Measurements from ENCODE around the gene BCL11B.

Gene BCL11B

DNA sequence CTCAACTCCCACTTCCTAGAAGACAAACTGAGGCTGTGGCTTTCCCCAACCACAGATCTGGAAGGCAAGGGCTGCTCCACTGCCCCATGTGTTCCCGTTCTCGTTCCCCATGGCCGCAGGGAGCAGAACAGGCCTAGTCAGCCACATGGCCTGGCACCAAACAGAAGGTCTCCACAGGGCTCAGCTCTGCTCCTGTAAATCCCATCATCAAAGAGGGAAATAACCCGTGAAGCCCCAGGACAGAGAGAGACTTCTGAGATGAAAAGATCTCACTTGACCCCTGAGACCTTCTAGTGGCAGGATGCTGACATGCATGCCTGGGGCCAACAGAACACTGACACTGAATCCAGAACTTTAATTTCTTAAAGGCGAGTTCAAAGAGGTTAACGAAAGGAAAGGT is 68.9 kb downstream of the BCL11B start:
- Histone ChIP-seq H3K36me3 (ENCODE audit: control insufficient read depth in 2 of 2, insufficient read depth in 2 of 2, low read length in 2 of 2) (no peaks in the 10 kb centered on the region), H3K4me3 (ENCODE audit: low read length in 2 of 2) (no peak overlapping the region), H3K9ac (ENCODE audit: low read depth in 1 of 2, low read length in 2 of 2) (no peak overlapping the region), H3K4me1 (ENCODE audit: control insufficient read depth in 2 of 2, insufficient read depth in 2 of 2, low read length in 2 of 2) (peaks cover 0 to 3% of the 10 kb centered on the region in 2 donors), H3K27ac (ENCODE audit: low read depth in 2 of 2, low read length in 2 of 2) (no peak overlapping the region), H3K27me3 (ENCODE audit: control insufficient read depth in 2 of 2, insufficient read depth in 2 of 2, low read length in 2 of 2) (no peaks in the 10 kb centered on the region), H3K9me3 (ENCODE audit: control insufficient read depth in 2 of 2, low read length in 2 of 2) (no peaks in the 10 kb centered on the region)

DNA sequence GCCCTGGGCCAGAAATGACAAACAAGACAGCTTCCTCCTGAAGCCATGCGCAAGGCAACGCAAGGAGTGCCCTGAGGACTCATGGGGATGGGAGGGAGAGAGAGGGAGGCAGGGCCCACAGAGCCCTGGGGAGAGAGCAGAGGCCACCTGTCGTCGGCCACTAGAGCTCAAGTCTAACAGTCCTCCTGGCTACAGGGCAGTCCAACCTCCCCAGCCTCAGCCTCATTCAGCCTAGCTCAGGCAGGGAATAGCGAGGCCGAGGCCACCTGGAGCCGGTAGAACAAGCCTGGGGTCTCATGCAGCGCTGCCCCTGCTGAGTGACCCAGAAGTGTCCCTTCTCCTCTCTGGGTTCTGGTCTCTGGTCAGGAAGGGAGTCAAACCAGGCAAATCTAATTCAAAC is 69.5 kb downstream of the BCL11B start:
- H3K9me3 ChIP-seq (ENCODE audit: control insufficient read depth in 2 of 2, low read length in 2 of 2) = no peaks in the 10 kb centered on the region
- H3K27me3 ChIP-seq (ENCODE audit: control insufficient read depth in 2 of 2, insufficient read depth in 2 of 2, low read length in 2 of 2) = no peaks in the 10 kb centered on the region
- H3K36me3 ChIP-seq (ENCODE audit: control insufficient read depth in 2 of 2, insufficient read depth in 2 of 2, low read length in 2 of 2) = no peaks in the 10 kb centered on the region
- H3K27ac ChIP-seq (ENCODE audit: low read depth in 2 of 2, low read length in 2 of 2) = no peak overlapping the region
- H3K4me3 ChIP-seq (ENCODE audit: low read length in 2 of 2) = no peak overlapping the region
- peaks cover 0 to 3% of the 10 kb centered on the region in 2 donors for H3K4me1 ChIP-seq (ENCODE audit: control insufficient read depth in 2 of 2, insufficient read depth in 2 of 2, low read length in 2 of 2)
- no peak overlapping the region for H3K9ac ChIP-seq (ENCODE audit: low read depth in 1 of 2, low read length in 2 of 2)

- H3K27ac ChIP-seq (ENCODE audit: low read depth in 2 of 2, low read length in 2 of 2) = no peak overlapping the region
- peaks cover 0 to 3% of the 10 kb centered on the region in 2 donors for H3K4me1 ChIP-seq (ENCODE audit: control insufficient read depth in 2 of 2, insufficient read depth in 2 of 2, low read length in 2 of 2)
- no peaks in the 10 kb centered on the region for H3K9me3 ChIP-seq (ENCODE audit: control insufficient read depth in 2 of 2, low read length in 2 of 2)
- H3K27me3 ChIP-seq (ENCODE audit: control insufficient read depth in 2 of 2, insufficient read depth in 2 of 2, low read length in 2 of 2) = no peaks in the 10 kb centered on the region
- H3K9ac ChIP-seq (ENCODE audit: low read depth in 1 of 2, low read length in 2 of 2) = no peak overlapping the region
- H3K36me3 ChIP-seq (ENCODE audit: control insufficient read depth in 2 of 2, insufficient read depth in 2 of 2, low read length in 2 of 2) = no peaks in the 10 kb centered on the region
- no peak overlapping the region for H3K4me3 ChIP-seq (ENCODE audit: low read length in 2 of 2)
These were observed 70.5 kb downstream of the BCL11B start for GRCh38 chr14:99201351-99202073.

DNA sequence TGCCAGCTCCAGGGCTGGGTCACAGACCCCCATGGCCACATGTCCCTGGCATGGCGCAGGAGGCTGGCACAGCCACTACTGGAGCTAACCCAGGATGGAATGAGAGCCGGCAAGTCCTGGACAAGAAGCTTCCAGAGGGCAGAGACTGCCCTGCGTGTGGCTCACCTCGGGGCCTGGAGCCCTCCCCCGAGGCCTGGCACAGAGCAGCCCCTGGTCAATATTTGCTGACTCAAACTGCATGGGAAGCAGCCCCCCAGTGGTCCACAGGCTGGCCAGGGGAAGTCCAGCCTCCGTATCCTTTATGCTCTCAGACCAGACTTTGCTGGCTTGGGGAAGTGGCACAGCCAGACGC is 71.4 kb downstream of the BCL11B start:
- Histone ChIP-seq H3K9me3 (ENCODE audit: control insufficient read depth in 2 of 2, low read length in 2 of 2) (no peaks in the 10 kb centered on the region), H3K36me3 (ENCODE audit: control insufficient read depth in 2 of 2, insufficient read depth in 2 of 2, low read length in 2 of 2) (no peaks in the 10 kb centered on the region), H3K4me3 (ENCODE audit: low read length in 2 of 2) (no peak overlapping the region), H3K9ac (ENCODE audit: low read depth in 1 of 2, low read length in 2 of 2) (no peak overlapping the region), H3K27ac (ENCODE audit: low read depth in 2 of 2, low read length in 2 of 2) (no peak overlapping the region), H3K27me3 (ENCODE audit: control insufficient read depth in 2 of 2, insufficient read depth in 2 of 2, low read length in 2 of 2) (no peaks in the 10 kb centered on the region), H3K4me1 (ENCODE audit: control insufficient read depth in 2 of 2, insufficient read depth in 2 of 2, low read length in 2 of 2) (peaks cover 0 to 4% of the 10 kb centered on the region in 2 donors)

GRCh38 chr14:99199846-99200653 is 71.9 kb downstream of the BCL11B start:
- Histone ChIP-seq H3K27me3 (ENCODE audit: control insufficient read depth in 2 of 2, insufficient read depth in 2 of 2, low read length in 2 of 2) (no peaks in the 10 kb centered on the region), H3K36me3 (ENCODE audit: control insufficient read depth in 2 of 2, insufficient read depth in 2 of 2, low read length in 2 of 2) (no peaks in the 10 kb centered on the region), H3K4me1 (ENCODE audit: control insufficient read depth in 2 of 2, insufficient read depth in 2 of 2, low read length in 2 of 2) (peaks cover 0 to 3% of the 10 kb centered on the region in 2 donors), H3K27ac (ENCODE audit: low read depth in 2 of 2, low read length in 2 of 2) (no peak overlapping the region), H3K9ac (ENCODE audit: low read depth in 1 of 2, low read length in 2 of 2) (no peak overlapping the region), H3K4me3 (ENCODE audit: low read length in 2 of 2) (no peak overlapping the region), H3K9me3 (ENCODE audit: control insufficient read depth in 2 of 2, low read length in 2 of 2) (no peaks in the 10 kb centered on the region)

DNA sequence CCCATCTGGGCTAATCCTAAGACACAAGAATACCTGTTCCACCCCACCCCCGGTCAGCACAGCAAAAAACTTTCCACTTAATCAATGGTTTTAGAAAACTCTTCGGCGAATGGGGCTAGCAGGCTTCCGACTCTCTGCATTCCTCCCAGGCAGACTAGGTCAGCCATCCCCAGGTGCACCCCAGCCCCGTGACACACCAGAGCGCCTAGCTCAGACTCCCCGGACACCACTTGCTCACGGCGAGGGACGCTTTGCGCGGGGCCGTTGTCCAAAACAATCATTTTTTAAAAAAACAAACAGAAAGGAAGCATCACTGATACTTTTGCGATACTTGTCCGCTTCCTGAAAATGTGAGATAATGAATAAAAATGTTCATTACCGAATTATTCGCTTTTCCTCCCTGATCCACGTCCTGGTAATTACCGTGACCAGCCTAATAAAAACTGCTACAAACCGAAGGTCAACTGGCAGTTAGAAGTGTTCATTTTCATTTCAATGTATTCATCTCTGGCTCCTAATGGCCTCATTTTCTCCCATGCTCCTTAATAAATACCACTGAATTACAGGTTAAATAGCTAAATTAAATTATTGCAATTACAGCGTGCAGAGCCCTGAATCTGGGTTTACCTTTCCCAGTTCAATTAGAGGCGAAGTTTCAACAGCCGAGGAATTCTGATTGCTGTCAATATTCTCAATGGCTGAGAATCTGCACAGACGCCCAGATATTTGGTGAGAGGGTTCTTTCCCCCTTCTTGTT is 73.1 kb downstream of the BCL11B start:
- no peaks in the 10 kb centered on the region for H3K36me3 ChIP-seq (ENCODE audit: control insufficient read depth in 2 of 2, insufficient read depth in 2 of 2, low read length in 2 of 2)
- no peak overlapping the region for H3K4me3 ChIP-seq (ENCODE audit: low read length in 2 of 2)
- peaks cover 0 to 3% of the 10 kb centered on the region in 2 donors for H3K4me1 ChIP-seq (ENCODE audit: control insufficient read depth in 2 of 2, insufficient read depth in 2 of 2, low read length in 2 of 2)
- no peaks in the 10 kb centered on the region for H3K27me3 ChIP-seq (ENCODE audit: control insufficient read depth in 2 of 2, insufficient read depth in 2 of 2, low read length in 2 of 2)
- H3K9ac ChIP-seq (ENCODE audit: low read depth in 1 of 2, low read length in 2 of 2) = no peak overlapping the region
- H3K9me3 ChIP-seq (ENCODE audit: control insufficient read depth in 2 of 2, low read length in 2 of 2) = no peaks in the 10 kb centered on the region
- no peak overlapping the region for H3K27ac ChIP-seq (ENCODE audit: low read depth in 2 of 2, low read length in 2 of 2)

GRCh38 chr14:99196310-99196650 is 75.7 kb downstream of the BCL11B start:
- Histone ChIP-seq H3K4me1 (ENCODE audit: control insufficient read depth in 2 of 2, insufficient read depth in 2 of 2, low read length in 2 of 2) (peaks cover 3 to 9% of the 10 kb centered on the region in 2 donors), H3K27me3 (ENCODE audit: control insufficient read depth in 2 of 2, insufficient read depth in 2 of 2, low read length in 2 of 2) (no peaks in the 10 kb centered on the region), H3K4me3 (ENCODE audit: low read length in 2 of 2) (no peak overlapping the region), H3K9ac (ENCODE audit: low read depth in 1 of 2, low read length in 2 of 2) (no peak overlapping the region), H3K27ac (ENCODE audit: low read depth in 2 of 2, low read length in 2 of 2) (no peak overlapping the region), H3K36me3 (ENCODE audit: control insufficient read depth in 2 of 2, insufficient read depth in 2 of 2, low read length in 2 of 2) (no peaks in the 10 kb centered on the region), H3K9me3 (ENCODE audit: control insufficient read depth in 2 of 2, low read length in 2 of 2) (no peaks in the 10 kb centered on the region)

DNA sequence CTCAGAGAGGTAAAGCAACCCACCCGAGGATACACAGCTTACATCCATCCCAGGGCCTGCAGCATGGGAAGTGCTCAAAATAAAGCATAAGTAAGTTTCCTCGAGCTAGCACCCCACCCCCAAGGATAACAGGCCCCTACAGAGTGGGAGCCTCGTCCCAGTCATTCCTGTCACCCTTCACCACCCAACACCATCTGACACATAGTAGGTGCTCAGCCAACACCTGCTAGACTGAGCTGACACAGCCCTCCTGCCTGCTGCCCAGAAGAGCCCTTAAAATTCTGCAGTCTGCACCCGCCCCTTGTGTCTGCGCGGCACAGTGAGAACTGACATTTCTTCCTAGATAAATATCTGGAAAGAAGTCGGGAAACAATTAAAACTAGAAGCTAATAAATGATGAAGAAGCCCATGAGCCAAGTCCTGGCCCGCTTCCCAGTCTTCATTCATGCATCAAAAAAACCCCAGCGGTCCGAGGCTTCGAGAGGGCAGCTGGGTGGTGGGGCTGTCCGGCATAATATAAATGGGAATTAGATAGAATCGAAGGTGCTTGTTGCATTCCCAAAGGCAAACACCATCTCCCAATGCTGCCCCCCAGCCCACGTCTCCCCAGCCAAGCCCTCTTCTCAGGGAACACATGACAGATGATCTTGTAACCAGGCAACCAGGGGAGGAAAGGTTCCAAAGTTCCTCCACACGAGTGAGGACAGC is 76.2 kb downstream of the BCL11B start:
- Histone ChIP-seq H3K4me1 (ENCODE audit: control insufficient read depth in 2 of 2, insufficient read depth in 2 of 2, low read length in 2 of 2) (peaks cover 3 to 11% of the 10 kb centered on the region in 2 donors), H3K9ac (ENCODE audit: low read depth in 1 of 2, low read length in 2 of 2) (no peak overlapping the region), H3K4me3 (ENCODE audit: low read length in 2 of 2) (no peak overlapping the region), H3K27ac (ENCODE audit: low read depth in 2 of 2, low read length in 2 of 2) (no peak overlapping the region), H3K36me3 (ENCODE audit: control insufficient read depth in 2 of 2, insufficient read depth in 2 of 2, low read length in 2 of 2) (no peaks in the 10 kb centered on the region), H3K9me3 (ENCODE audit: control insufficient read depth in 2 of 2, low read length in 2 of 2) (no peaks in the 10 kb centered on the region), H3K27me3 (ENCODE audit: control insufficient read depth in 2 of 2, insufficient read depth in 2 of 2, low read length in 2 of 2) (no peaks in the 10 kb centered on the region)

DNA sequence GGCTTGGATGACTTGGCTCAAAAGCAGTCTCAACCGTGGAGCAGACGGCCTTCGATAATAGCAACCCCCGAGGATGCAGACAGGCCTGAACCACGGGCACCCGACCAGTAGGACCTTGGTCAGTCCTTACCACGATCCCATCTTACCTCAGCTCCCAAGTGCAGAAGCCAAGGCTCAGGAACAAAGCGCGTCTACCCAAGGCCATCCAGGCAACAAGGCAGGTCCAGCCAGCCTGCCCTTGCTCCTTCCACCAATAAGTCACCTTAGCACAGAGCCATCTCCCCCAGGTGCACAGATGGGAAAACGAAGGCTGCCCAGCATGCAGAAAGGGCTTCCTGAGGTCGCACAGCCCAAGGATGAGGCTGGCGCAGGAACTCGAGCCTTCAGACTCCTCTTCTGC is 77.3 kb downstream of the BCL11B start:
- peaks cover 3 to 11% of the 10 kb centered on the region in 2 donors for H3K4me1 ChIP-seq (ENCODE audit: control insufficient read depth in 2 of 2, insufficient read depth in 2 of 2, low read length in 2 of 2)
- H3K27ac ChIP-seq (ENCODE audit: low read depth in 2 of 2, low read length in 2 of 2) = no peak overlapping the region
- H3K4me3 ChIP-seq (ENCODE audit: low read length in 2 of 2) = no peak overlapping the region
- H3K9ac ChIP-seq (ENCODE audit: low read depth in 1 of 2, low read length in 2 of 2) = no peak overlapping the region
- no peaks in the 10 kb centered on the region for H3K36me3 ChIP-seq (ENCODE audit: control insufficient read depth in 2 of 2, insufficient read depth in 2 of 2, low read length in 2 of 2)
- H3K27me3 ChIP-seq (ENCODE audit: control insufficient read depth in 2 of 2, insufficient read depth in 2 of 2, low read length in 2 of 2) = no peaks in the 10 kb centered on the region
- H3K9me3 ChIP-seq (ENCODE audit: control insufficient read depth in 2 of 2, low read length in 2 of 2) = no peaks in the 10 kb centered on the region

Measured in mucosa of rectum (tissue), 2 donors.